Measurements from ENCODE around the gene URGCP. TPM values are rescaled to one million over a fixed set of nuclear protein-coding genes. Genes with fewer than 3 reads are reported as not detected.

The URGCP gene
- total RNA-seq, 1 experiment from 2014 or later: 28.0 TPM

- Histone ChIP-seq H3K4me1 (ENCODE audit: control insufficient read depth in 1 of 2, insufficient read depth in 2 of 2, low read length in 2 of 2) (peaks cover 0 to 17% of the 10 kb centered on the region in 2 experiments; a peak in 2 of 4 replicates), H3K4me3 (replicated peaks in 1 of 2; ENCODE audit: low read depth in 1 of 2, low read length in 2 of 2) (no peak overlapping the region), H3K9ac (ENCODE audit: low read length) (no peak overlapping the region), H3K27ac (ENCODE audit: low read depth, low read length) (no peak overlapping the region), H3K79me2 (ENCODE audit: insufficient read depth, low read length) (peaks cover 85% of the 10 kb centered on the region), H4K20me1 (ENCODE audit: insufficient read depth) (peaks cover 4% of the 10 kb centered on the region; the same call in 1 of the 2 replicates), H3K9me3 (ENCODE audit: control insufficient read depth in 1 of 2, insufficient read depth in 1 of 2, low read depth in 1 of 2, low read length in 2 of 2) (no peaks in the 10 kb centered on the region), H3K9me2 (ENCODE audit: insufficient read depth) (no peaks in the 10 kb centered on the region), H3K4me2 (ENCODE audit: low read length) (no peak overlapping the region), H3K36me3 (ENCODE audit: control insufficient read depth in 1 of 2, insufficient read depth in 2 of 2, low read length in 2 of 2) (peaks cover 4 to 11% of the 10 kb centered on the region in 2 experiments; a peak in 2 of 4 replicates), H2AFZ (ENCODE audit: low read depth, low read length, poor library complexity, severe bottlenecking) (no peak overlapping the region), H3K27me3 (ENCODE audit: insufficient read depth, low read length) (no peaks in the 10 kb centered on the region)
- ChIA-PET CTCF (no interaction called here), POLR2A (no interaction called here), RAD21 (ENCODE audit: low non-redundant PET in 1 of 2, low total read pairs in 2 of 2, uncharacterized antibody in 2 of 2, unreplicated experiment in 2 of 2) (no interaction called here)
- DNase-seq (ENCODE audit: low read depth, low spot score): no peak
- BruUV-seq (replicated peaks): no TSS peak
- no peak for ATAC-seq
- intact Hi-C loops (cut with micrococcal nuclease): no loop called here
- no peak for TF ChIP-seq ZBTB33 (IDR thresholded peaks at IDR 0.05; ENCODE audit: extremely low read depth, insufficient replicate concordance, low read length)
- no peak for TF ChIP-seq POLR2AphosphoS5 (IDR thresholded peaks at IDR 0.05; ENCODE audit: low read depth, low read length)
- no peak for TF ChIP-seq SRF (IDR thresholded peaks at IDR 0.05; ENCODE audit: low read depth)
- no peak for TF ChIP-seq RAD21 (IDR thresholded peaks at IDR 0.05; ENCODE audit: low read depth)
- TF ChIP-seq YY1 (IDR thresholded peaks at IDR 0.05; ENCODE audit: extremely low read depth, insufficient replicate concordance, low read depth, low read length): no peak
- no peak for TF ChIP-seq REST (IDR thresholded peaks at IDR 0.05; ENCODE audit: low read depth)
- TF ChIP-seq TCF7L2 (IDR thresholded peaks at IDR 0.05; ENCODE audit: borderline replicate concordance, extremely low read depth, insufficient read depth, insufficient read length): no peak
- no peak for TF ChIP-seq ZFX (IDR thresholded peaks at IDR 0.05)
- TF ChIP-seq SP1 (IDR thresholded peaks at IDR 0.05; ENCODE audit: low read depth): no peak
- no peak for TF ChIP-seq POLR2A (IDR thresholded peaks at IDR 0.05; ENCODE audit: borderline replicate concordance, extremely low read depth, insufficient read depth, insufficient read length)
- TF ChIP-seq CBX3 (IDR thresholded peaks at IDR 0.05; ENCODE audit: low read depth): no peak
- no peak for TF ChIP-seq CEBPB (IDR thresholded peaks at IDR 0.05; ENCODE audit: low read depth)
- TF ChIP-seq ELF1 (IDR thresholded peaks at IDR 0.05; ENCODE audit: borderline replicate concordance, low read depth): no peak
Observed at GRCh38 chr7:43890468-43890867, 15.9 kb downstream of the URGCP start.

All from HCT116 (cell line).